HG02759 (cell line): ENCODE results near the gene SLC19A3.
"Not testable (repeated sequence)": the region's sequence is repeated elsewhere in the genome, so short reads cannot be mapped to it uniquely, and the experiment has no call there.

Experiments used
- ATAC-seq: cut with Tn5 transposase; IDR thresholded peaks from one replicate; pipeline ENCODE4 v1.9.1; 2021; ENCODE audit warnings: mild to moderate bottlenecking, moderate library complexity; ENCODE audit not compliant: unreplicated experiment

Gene SLC19A3

DNA sequence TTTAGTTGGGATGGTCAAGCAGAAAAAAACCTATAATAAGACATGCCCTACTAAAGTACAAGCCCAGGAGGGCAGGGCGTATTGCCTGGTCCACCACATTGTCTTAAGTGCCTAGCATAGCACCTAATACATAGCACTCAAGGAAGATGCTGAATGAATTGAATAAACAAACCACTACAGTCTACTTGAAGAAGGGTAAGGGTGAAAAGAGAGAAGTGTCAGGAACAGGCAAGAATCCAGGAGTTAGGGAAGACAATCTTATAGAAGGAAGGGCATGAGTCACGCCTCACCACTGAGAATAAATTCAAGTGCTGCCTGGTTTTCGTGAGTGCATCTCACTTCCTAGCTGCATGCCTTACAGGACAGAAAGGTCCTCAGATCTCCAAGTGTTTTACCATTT is 13.9 kb downstream of the SLC19A3 start:
- ATAC-seq = no peak

GRCh38 chr2:227703280-227703732 is 14.5 kb downstream of the SLC19A3 start:
- ATAC-seq = no peak

GRCh38 chr2:227701556-227701955 is 16.3 kb downstream of the SLC19A3 start:
- no peak for ATAC-seq

DNA sequence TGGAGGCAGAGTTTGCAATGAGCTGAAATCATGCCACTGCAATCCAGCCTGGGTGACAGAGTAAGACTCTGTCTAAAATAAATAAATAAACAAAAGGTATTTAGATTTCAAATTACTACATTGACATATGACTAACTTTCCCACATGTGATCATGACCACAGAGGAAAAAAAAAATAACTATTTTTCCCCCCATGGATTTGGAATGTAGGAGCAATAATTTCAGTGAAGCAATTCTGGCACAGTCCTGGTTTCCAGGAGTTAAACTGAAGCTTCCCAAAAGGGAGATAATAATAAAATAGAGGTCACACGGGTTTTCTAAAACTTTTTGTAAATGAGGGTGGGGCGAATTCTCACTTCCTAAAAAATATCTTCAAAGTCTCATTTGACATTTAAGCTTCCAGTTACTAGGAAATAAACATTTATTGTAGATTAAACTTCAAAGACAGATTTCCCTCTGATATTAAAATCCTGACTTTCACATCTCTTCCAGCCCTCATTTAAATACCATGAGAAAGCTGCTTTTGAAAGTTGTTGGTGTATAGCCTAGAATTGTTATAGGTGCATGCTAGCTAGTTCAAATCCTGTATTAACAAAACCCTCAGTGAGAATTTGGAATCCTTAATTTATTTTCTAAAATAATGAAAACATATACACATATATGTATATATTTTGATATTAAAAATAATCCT is 20.7 kb downstream of the SLC19A3 start:
- ATAC-seq = no peak

DNA sequence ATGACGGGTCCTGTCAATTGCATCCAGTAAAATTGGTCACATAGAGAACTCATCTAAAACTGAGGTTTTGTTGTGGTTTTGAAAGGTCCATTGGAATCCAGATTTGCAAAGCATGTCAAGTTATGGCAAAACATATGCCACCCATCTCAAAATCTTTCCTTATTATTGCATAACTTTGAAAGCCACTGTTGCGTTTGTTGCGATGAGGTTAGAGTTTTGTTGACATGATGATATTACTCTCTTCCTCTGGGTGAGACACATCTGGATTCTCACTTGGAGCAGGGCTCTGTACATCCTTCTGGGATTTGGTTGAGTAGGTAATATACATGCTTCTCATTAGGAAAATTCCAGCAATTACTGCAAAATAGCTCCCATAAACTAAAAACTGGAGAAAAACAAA is 30.6 kb downstream of the SLC19A3 start:
- no peak for ATAC-seq

GRCh38 chr2:227684258-227684657 is 33.6 kb downstream of the SLC19A3 start:
- no peak for ATAC-seq

DNA sequence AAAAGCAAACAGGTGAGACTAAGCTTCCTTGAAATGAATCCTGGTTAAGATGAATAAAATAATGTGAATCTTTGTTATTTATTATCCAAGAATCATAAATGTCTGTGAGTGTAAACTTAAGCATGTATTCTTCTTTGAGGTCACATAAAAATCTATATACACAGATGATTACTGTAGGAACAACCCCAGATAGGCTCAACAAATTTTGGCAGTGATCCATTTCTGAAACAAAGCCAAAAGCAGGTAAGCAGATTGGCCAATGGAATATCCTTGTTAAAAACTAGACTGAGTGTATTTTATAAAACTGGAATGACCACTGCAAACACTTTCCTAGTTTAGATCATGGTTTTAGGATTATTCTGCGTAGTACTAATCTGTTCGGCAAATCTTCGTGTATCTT is 39.9 kb downstream of the SLC19A3 start:
- ATAC-seq = no peak

DNA sequence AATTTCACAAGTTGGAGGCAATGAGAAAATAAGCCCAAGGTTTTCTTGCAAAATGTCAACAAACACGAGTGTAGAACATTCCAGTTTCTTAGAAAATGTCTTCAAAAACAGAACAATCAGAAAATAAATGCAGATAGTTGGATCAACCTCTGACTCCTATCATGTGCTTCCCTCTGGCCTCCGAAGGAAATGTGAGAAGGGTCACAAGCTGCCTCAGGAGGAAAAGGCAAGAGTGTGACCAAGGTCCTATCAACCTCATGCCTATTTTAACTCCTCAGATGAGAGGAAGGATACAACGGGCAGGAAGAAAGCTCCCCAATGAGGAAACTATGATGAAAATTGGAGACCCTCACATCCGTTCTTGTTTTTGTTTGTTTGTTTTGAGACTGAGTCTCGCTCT is 43.3 kb downstream of the SLC19A3 start:
- ATAC-seq = no peak

DNA sequence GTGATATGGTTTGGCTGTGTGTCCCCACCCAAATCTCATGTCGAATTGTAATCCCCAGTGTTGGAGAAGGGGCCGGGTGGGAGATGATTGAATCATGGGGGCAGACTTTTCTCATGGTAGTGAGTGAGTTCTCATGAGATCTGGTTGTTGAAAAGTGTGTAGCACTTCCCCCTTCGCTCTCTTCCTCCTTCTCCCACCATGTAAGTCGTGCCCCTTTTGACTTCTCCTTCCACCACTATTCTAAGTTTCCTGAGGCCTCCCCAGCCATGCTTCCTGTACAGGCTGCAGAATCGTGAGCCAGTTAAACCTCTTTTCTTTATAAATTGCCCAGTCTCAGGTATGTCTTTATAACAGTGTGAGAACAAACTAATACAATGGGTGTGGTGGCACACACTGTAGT is 44.2 kb downstream of the SLC19A3 start:
- ATAC-seq = not testable (repeated sequence)

DNA sequence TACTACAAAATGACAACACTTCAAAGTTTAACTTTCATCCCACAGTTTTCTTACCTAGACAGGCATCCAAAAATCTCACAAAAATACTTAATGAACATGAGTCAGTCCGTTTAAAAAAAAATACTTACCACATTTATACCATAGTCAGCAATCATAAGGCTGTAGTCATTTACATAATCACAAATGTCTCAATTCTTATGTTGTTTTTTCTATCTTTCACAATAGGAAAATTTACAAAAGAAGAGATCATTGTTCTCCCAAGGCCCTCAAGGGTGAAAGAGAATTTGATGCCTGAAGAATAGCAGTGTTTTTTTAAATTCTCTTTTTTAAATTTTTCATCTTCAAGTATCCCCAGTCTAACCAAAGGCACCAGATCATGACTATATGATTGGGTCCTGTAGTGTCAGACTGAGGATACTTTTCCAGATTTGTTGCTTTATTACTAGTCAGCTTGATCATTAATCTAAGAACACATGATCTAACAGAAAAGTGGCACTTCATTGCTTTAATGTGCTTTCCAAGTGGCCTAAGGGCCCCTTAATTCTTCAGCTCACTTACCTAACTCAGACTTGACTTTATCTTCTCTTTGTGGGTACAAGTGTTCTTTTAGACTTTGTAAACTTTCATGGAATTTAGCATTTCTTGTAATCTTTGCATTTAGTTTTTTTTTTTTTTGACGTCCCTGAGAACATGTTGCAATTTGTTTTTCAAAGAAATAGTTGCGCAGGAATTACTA is 46.5 kb downstream of the SLC19A3 start:
- ATAC-seq = no peak

DNA sequence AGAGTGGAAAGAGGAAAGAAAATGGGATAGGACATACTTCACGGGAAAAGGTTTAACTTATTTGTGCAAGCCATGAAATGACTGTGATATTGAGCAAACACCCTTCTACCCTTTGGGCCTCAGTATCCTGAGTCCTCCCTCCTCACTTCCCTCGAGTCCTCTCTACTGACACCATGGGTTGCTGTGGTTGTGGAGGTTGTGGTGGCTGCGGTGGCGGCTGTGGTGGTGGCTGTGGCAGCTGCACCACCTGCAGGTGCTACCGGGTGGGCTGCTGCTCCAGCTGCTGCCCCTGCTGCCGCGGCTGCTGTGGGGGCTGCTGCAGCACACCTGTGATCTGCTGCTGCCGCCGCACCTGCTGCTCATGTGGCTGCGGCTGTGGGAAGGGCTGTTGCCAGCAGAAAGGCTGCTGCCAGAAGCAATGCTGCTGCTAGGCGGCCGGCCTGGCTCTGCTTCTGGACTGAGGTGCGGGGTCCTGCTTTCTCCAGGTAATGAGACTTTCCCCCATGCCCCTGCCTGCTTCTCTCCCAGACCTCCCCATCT is 51.1 kb downstream of the SLC19A3 start, which contains the start of gene SCYGR5:
TSS of gene SCYGR5 (plus strand) at position 174 of the 540 bp plus-strand sequence. CDS start at position 174, 0 bp downstream.
- not testable (repeated sequence) for ATAC-seq

DNA sequence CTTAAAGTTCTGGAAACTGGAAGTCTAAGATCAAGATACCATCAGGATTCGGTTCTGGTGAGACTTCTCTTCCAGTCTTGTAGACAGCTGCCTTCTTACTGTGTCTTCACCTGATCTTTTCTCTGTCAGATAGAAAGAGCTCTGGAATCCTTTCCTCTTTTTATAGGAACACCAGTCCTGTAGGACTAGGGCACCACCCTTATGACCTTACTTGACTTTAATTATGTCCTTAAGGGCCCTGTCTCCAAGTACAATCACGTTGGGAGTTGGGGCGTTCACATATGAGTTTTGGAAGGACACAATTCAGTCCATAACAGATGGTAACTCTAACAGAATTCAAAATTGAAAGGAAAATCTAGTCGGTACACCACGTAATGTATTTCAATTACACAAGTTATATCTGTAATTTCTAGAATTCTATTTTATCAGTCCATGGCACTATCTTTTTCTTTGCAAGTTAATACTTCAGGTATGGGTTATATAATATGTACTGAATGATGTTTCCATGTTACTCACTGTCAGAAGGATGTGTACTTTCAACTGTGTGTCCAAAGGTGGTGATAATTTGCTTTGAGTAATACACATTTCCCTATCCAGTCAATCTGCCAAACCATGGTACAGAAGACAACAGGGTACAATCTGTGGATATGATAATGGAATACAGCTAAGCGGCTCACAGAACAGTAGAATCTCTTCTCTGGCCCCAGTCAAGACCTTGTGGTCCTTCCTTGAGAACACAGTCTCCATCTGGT is 52.5 kb downstream of the SLC19A3 start:
- ATAC-seq = no peak

- no peak for ATAC-seq
Measured at GRCh38 chr2:227661827-227662226, 56.0 kb downstream of the SLC19A3 start.

- ATAC-seq = no peak
Measured at GRCh38 chr2:227661025-227661649, 56.7 kb downstream of the SLC19A3 start.

- ATAC-seq = no peak
Measured at GRCh38 chr2:227657199-227657845, 60.5 kb downstream of the SLC19A3 start.

DNA sequence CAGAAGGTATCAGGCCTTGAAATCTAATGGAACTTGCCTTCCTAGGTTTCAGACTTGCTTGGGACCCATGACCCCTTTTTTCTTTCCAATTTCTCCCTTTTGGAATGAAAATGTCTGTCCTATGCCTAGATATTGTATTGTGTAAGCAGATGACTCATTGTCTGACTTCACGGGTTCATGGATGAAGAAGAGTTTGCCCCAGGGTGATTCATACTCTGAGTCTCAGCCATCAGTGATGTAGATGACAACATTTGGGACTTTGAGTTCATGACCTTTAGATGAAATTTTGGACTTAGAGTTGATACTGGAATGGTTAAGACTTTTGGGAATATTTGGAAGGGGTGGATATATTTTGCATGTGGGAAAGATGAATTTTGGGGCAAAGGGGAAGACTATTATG is 62.4 kb downstream of the SLC19A3 start:
- ATAC-seq = no peak

GRCh38 chr2:227654426-227654825 is 63.4 kb downstream of the SLC19A3 start:
- no peak for ATAC-seq

DNA sequence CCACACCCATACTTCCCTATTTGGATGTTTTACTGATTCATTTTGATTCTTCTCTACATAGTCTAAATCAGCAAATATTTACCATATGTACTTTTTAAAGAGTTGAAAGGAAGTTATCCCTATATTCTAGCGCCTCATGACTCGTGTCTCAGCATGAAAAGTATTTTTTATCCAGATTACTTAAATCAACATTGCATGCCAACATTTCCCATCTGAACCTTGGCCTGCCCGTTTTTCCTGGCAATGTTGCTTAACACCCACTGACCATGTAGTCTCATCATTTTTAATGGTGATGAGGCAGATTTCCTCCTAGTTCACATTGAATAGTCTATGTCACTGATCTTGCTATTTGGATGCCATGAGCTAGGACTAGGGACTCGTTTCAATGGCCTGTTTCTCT is 64.4 kb downstream of the SLC19A3 start:
- ATAC-seq = no peak

GRCh38 chr2:227643990-227644551 is 73.8 kb downstream of the SLC19A3 start:
- ATAC-seq = no peak

DNA sequence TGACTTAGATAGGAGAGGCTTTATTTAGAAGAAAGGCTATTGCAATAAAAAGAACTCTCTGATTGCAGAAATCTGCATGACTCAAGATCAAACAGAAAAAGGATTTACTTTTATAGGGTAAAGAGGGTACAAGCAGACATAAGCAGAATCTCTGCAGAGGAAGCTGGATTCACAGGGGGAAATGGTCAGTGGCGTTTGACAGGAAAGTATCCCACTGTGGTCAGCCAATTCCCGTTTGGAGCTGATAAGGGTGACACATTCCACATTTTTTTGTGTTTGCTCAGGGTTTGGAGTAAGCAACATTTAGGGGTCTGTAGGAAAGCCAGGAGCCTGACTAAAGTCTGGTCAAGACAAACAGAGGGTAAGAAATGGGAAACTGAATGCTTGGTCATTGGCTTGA is 75.2 kb downstream of the SLC19A3 start:
- no peak for ATAC-seq
